IgD-negative memory B cell (primary cell): Measurements from ENCODE around the gene ITGA3. TPM values are rescaled to one million over a fixed set of nuclear protein-coding genes. Genes with fewer than 3 reads are reported as not detected.
A peak's percentile ranks its signal among the peaks of the same experiment; 100 is the strongest.
"Not testable (repeated sequence)": the region's sequence is repeated elsewhere in the genome, so short reads cannot be mapped to it uniquely, and the experiment has no call there.

Experiments
- H3K27ac Mint-ChIP-seq, 3 donors: one replicate each; pipeline ENCODE4 v1.8.0; 2020 to 2022; ENCODE audit warnings: mild to moderate bottlenecking in 3 of 3, mixed read lengths in 3 of 3, moderate library complexity in 1 of 3
- H3K27me3 Mint-ChIP-seq: one replicate; pipeline ENCODE4 v1.8.0; 2021; ENCODE audit warnings: mixed read lengths
- H3K36me3 Mint-ChIP-seq: one replicate; pipeline ENCODE4 v1.8.0; 2020; ENCODE audit warnings: mild to moderate bottlenecking, mixed read lengths
- H3K4me1 Mint-ChIP-seq, 3 donors: one replicate each; pipeline ENCODE4 v1.8.0; 2020 to 2022; ENCODE audit warnings: mixed read lengths in 3 of 3, mild to moderate bottlenecking in 1 of 3
- H3K4me3 Mint-ChIP-seq, 4 donors: one replicate each; pipeline ENCODE4 v1.8.0; 2020 to 2022; ENCODE audit warnings: mild to moderate bottlenecking in 4 of 4, mixed read lengths in 4 of 4, moderate library complexity in 3 of 4
- H3K9me3 Mint-ChIP-seq, 3 donors: one replicate each; pipeline ENCODE4 v1.8.0; 2020 to 2021; ENCODE audit warnings: mixed read lengths in 3 of 3, mild to moderate bottlenecking in 1 of 3
- polyA plus RNA-seq: library from polyadenylated mRNA; unstranded; fragments of 300-500 nt; fragmentation: Illumina TruSeq; gene quantifications from one replicate; pipeline ENCODE4 v1.2.3, GENCODE V29; 2021

Gene ITGA3
- polyA plus RNA-seq, 1 donor from 2014 or later = 4.0 TPM

DNA sequence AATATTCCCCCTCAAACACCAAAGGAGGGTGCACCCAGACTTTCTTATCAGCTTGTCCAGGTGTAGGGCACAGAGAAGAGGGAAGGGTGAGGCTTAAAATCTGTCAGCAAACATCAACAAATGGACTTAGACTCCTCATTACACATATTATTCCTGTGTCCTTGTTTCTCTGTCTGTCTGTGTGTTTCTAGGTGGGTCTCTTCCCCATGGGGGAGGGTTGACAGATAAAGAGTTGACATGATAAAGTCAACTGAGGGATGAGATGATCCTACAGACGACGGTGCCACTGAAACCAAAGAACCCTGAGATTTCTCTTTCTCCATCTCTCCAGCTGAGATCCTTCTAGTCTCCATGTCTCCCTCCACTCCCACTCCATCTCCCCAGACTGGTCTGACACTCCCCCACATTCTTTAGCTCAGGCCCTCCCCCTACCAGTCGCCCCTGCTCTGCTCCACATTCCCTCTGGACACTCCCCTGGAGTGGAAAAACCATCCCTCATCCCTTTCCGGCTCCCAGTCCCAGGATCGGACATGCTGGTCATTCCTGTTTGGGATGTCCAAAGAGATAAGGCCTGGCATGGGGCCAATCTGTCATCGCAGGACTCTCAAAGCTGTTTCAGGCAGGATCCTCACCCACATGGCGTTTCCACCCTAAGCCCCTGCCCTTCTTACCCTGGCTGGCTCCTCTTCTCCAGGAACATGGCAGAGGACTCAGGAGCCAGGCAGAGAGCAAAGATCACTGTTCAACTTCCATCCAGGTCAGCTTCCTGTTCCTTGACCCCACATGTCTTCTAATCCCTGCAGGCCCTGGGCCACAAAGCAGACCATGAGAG is 2.9 kb upstream of the ITGA3 start:
- Mint-ChIP-seq H3K4me3 (peak overlapping the region in 2 of 4 donors; percentile 22 to 90), H3K9me3 (no peaks in the 10 kb centered on the region), H3K27me3 (peaks cover 3% of the 10 kb centered on the region), H3K36me3 (no peaks in the 10 kb centered on the region), H3K27ac (peak overlapping the region in 1 of 3 donors; percentile 76), H3K4me1 (peaks cover 4 to 18% (median 15%) of the 10 kb centered on the region in 3 donors)

DNA sequence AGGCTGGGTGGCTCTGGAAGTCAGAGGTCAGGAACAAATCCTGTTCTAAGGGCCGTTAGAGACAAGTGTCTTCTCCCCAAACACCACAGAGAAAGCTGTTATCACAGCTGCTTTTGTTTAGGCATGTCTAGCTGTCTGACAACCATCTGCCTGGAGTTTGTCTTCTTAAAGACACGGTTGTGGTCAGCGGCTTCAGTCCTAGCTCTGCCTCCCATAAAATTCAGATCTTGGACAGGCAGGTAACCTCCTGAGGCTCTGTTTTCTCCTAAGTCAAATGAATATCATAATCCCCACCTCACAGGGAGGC is 2.3 kb upstream of the ITGA3 start:
- Mint-ChIP-seq H3K4me1 (peaks cover 8 to 20% (median 17%) of the 10 kb centered on the region in 3 donors), H3K36me3 (no peaks in the 10 kb centered on the region), H3K27ac (no peak overlapping the region), H3K9me3 (no peaks in the 10 kb centered on the region), H3K27me3 (peaks cover 3% of the 10 kb centered on the region), H3K4me3 (peak overlapping the region in 1 of 4 donors; percentile 90)

DNA sequence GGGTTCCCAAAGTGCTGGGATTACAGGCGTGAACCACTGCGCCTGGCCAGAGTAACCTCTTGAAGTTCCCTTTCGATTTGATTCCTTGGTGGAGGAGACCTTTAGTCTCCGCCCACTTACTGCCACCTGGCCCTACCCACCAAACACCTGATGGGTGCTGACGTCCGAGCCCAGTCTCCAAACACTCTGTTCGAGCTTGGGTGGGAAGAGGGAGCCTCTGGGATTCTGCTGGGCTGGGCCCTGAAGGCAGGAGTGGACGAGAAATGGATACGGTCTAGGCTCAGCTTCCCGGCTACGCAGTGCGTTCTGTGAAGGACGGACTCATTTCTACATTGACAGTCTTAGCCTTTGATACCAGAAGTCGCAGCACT is 870 bp upstream of the ITGA3 start:
- H3K36me3 Mint-ChIP-seq = no peaks in the 10 kb centered on the region
- H3K27ac Mint-ChIP-seq = peak overlapping the region in 2 of 3 donors; percentile 67 to 85
- no peaks in the 10 kb centered on the region for H3K27me3 Mint-ChIP-seq
- H3K4me1 Mint-ChIP-seq = peaks cover 8 to 21% (median 20%) of the 10 kb centered on the region in 3 donors
- H3K9me3 Mint-ChIP-seq = no peaks in the 10 kb centered on the region
- H3K4me3 Mint-ChIP-seq = peak overlapping the region; percentile 90 to 98 (median 93)

DNA sequence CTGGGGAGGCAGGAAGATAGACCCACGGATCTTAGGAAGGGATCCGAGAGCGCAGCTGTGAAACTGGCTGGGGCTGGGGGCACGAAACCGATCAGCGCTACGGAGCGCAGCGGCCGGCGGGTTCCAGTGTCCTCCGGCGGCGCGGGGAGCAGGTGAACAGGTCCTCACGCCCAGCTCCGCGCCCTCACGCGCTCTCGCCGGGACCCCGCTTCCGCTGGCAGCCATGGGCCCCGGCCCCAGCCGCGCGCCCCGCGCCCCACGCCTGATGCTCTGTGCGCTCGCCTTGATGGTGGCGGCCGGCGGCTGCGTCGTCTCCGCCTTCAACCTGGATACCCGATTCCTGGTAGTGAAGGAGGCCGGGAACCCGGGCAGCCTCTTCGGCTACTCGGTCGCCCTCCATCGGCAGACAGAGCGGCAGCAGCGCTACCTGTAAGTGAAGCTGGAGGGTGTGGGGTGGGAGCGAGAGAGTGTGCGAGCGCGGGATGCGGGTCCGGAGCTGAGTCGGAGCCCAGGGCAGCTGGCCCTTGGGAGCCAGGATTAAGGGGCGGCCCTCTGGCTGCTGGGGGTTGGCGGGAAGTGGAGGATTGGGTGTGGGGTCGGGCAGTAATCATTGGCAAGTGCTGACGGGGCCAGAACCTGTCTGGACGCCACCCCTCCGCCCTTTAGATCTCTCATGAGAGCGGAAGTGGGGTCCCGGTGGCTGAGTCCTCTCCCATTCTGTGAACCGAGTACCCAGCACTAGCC is 479 bp downstream of the ITGA3 start:
- H3K27ac Mint-ChIP-seq = peak overlapping the region in 1 of 3 donors; percentile 51
- no peaks in the 10 kb centered on the region for H3K27me3 Mint-ChIP-seq
- H3K4me1 Mint-ChIP-seq = peaks cover 8 to 21% (median 20%) of the 10 kb centered on the region in 3 donors
- H3K36me3 Mint-ChIP-seq = no peaks in the 10 kb centered on the region
- peak overlapping the region; percentile 90 to 98 (median 93) for H3K4me3 Mint-ChIP-seq
- no peaks in the 10 kb centered on the region for H3K9me3 Mint-ChIP-seq

DNA sequence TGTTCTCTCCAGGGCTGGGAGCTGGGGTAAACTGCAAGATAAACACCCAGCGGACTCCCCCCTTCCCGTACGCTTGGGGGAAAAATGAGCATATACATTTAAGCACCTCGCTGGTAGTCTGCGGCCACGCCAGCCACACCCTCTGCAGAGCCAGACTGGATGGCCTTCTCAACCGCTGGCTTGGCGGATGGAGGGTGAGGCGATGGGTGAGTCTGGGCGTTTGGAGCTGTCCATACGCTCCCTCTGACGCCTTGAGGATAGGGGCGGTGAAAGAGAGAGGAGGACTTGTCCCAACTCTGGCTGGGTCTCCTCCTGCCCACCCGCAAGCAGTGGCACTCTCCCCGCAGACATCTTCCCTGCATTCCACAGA is 1.0 kb downstream of the ITGA3 start:
- peak overlapping the region in 1 of 3 donors; percentile 51 for H3K27ac Mint-ChIP-seq
- H3K9me3 Mint-ChIP-seq = no peaks in the 10 kb centered on the region
- H3K4me3 Mint-ChIP-seq = peak overlapping the region; percentile 90 to 98 (median 93)
- peaks cover 2% of the 10 kb centered on the region for H3K36me3 Mint-ChIP-seq
- no peaks in the 10 kb centered on the region for H3K27me3 Mint-ChIP-seq
- peaks cover 8 to 20% (median 19%) of the 10 kb centered on the region in 3 donors for H3K4me1 Mint-ChIP-seq

DNA sequence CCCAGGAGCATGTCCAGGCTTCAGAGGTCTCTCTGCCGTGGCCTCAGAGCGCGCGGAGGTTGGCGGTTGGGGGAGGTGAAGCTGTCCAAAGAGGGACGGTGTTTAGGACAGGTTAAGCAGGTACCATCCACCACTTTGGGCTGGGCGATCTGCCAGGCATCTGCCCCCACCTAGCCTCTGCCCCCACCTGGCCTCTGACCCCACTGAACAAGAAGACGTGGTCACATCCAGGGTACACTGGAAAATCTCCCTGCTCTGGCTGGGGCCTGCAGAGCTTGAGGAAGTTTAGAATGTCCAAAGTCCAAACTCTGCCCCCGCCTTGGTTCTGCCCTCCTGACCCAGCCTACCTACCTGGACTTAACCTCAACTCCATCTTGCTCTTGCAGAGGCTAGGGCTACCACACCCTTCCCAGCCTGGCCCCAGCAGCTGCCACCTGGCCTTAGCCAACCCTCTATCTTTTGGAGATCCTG is 1.6 kb downstream of the ITGA3 start:
- peak overlapping the region in 2 of 3 donors; percentile 31 to 62 for H3K27ac Mint-ChIP-seq
- H3K9me3 Mint-ChIP-seq = no peaks in the 10 kb centered on the region
- H3K4me3 Mint-ChIP-seq = peak overlapping the region; percentile 90 to 98 (median 93)
- H3K4me1 Mint-ChIP-seq = peaks cover 8 to 20% (median 19%) of the 10 kb centered on the region in 3 donors
- H3K36me3 Mint-ChIP-seq = peaks cover 2% of the 10 kb centered on the region
- no peaks in the 10 kb centered on the region for H3K27me3 Mint-ChIP-seq

DNA sequence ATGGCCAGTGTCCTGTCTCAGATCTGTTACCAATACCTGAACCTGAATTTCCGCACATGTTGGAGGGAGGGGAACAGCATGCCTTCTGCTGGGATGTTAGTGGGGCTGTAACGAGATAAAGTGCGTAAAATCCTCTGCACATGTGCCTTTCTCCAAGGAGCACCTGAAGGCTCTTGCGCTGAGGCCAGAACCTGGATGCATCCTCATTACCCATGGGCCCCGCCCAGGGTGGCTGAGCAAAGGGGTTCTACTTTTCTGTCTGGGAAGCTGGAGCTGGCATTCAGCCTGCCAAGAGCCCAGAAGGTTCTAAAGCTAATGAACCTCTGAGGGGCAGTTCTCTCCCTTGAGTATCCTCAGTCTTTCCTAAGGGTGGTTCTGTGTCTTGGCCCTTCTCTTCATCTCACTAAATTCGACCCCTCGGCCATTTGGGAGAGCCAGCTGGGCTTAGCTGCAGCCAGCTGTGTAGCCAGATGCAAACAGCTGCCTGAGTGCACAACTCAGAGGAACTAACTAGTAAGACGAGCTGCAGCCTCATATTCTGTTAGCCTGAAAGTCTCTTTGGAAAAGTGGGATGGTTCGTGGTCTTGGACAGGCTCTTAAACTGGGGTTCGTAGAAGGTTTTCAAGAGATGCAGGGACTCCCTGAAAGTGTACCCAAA is 2.5 kb downstream of the ITGA3 start:
- Mint-ChIP-seq H3K9me3 (no peaks in the 10 kb centered on the region), H3K4me3 (peak overlapping the region in 3 of 4 donors; percentile 28 to 90 (median 67)), H3K27me3 (no peaks in the 10 kb centered on the region), H3K27ac (no peak overlapping the region), H3K4me1 (peaks cover 8 to 20% (median 19%) of the 10 kb centered on the region in 3 donors), H3K36me3 (peaks cover 4% of the 10 kb centered on the region)

DNA sequence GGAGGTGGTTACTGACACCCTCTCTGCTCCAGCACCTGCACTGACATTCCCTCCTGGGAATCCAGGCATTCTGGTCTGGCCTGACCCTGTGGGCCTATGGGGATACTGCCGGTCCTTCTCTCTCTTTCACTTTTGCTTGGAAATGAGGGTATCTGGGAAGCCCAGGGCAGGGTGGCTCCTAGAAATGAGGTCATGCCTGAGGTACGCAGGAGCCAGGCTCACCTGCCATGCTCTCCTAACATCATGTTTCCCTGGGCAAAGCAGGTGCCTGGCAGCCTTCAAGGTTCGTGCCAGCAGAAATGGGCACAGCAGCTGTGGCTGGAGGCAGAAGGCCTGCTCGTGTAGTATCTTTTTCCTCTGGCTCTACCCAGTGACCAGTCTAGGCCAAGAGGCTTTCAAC is 3.3 kb downstream of the ITGA3 start:
- Mint-ChIP-seq H3K27ac (no peak overlapping the region), H3K36me3 (peaks cover 4% of the 10 kb centered on the region)

DNA sequence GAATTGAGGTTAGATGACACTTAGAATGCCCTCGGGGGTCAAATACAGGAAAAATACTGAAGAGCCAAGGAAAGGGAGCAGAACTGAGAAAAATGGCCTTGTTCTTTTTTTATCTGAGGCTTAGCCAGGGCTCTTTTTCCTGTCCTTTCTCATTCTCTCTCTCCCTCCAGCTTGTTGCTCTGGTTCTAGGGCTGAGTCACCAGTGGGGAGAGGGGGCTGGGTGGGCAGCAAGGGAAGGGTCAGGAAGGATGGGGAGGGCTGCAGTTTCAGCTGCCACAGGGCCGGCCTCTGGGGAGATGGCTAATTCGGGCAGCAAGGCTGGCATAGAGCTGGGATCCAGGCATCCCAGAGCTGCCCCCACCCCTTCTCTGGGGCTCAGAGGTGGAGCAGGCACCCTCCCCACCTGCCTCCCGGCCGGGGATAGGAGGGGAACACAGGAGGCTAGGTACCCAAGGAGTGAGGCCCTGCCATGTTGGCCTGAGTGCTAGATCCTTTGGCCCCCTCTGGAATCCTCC is 3.9 kb downstream of the ITGA3 start:
- H3K36me3 Mint-ChIP-seq = peaks cover 4% of the 10 kb centered on the region
- H3K9me3 Mint-ChIP-seq = no peaks in the 10 kb centered on the region
- no peaks in the 10 kb centered on the region for H3K27me3 Mint-ChIP-seq
- no peak overlapping the region for H3K27ac Mint-ChIP-seq
- H3K4me3 Mint-ChIP-seq = no peak overlapping the region
- H3K4me1 Mint-ChIP-seq = peaks cover 8 to 20% (median 19%) of the 10 kb centered on the region in 3 donors

More for the DNA sequence above, 3.3 kb downstream of the ITGA3 start:
- Mint-ChIP-seq H3K4me1 (peaks cover 8 to 20% (median 19%) of the 10 kb centered on the region in 3 donors), H3K9me3 (no peaks in the 10 kb centered on the region), H3K4me3 (peak overlapping the region in 1 of 4 donors; percentile 90), H3K27me3 (no peaks in the 10 kb centered on the region)

DNA sequence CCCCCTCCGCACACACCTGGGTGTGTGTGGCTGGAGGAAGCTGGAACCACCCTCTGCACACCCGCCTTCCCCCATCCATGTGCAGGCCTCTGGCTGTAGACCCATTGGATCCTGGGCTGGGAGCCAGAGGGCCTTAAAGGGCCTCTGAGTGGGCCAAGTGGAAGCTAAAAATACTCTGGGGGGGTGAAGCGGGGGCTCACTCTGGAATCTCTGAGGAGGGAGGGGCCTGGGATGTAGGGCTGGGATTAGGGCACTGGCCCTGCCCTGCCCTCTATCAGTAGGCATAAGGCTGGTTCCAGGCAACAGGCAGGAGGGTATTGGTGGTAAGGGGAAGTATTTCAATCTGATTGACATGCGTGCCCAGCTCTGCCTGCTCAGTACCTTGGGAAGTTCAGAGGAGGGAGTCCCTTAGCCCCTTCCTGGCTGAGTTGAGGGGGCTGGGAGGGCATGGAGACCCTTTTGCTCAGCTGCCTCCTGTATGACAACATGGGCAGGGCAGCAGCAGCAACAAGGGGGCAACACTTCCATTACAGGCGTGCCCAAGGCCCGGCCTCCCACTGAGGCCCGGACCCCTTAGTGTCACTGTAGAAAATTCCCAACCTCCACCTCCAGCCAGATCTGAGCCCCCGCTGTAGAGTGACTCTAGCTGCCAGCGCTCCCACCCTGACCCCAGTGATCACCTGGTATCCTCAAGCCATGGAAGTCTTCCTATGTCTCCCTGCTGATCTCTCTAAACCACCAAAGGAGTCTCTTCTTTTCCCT is 5.2 kb downstream of the ITGA3 start:
- H3K4me1 Mint-ChIP-seq = peaks cover 8 to 17% (median 15%) of the 10 kb centered on the region in 3 donors
- no peaks in the 10 kb centered on the region for H3K9me3 Mint-ChIP-seq
- no peak overlapping the region for H3K4me3 Mint-ChIP-seq
- H3K27ac Mint-ChIP-seq = no peak overlapping the region
- peaks cover 4% of the 10 kb centered on the region for H3K36me3 Mint-ChIP-seq
- no peaks in the 10 kb centered on the region for H3K27me3 Mint-ChIP-seq

DNA sequence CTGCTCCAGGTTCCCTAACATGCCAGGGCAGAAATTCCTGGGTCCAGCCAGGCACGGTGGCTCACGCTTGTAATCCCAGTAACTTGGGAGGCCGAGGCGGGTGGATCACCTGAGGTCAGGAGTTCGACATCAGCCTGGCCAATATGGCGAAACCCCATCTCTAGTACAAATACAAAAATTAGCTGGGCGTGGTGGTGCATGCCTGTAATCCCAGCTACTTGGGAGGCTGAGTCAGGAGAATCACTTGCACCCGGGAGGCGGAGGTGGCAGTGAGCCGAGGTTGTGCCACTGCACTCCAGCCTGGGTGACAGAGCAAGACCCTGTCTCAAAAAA is 5.8 kb downstream of the ITGA3 start:
- H3K27ac Mint-ChIP-seq, H3K36me3 Mint-ChIP-seq, H3K27me3 Mint-ChIP-seq, H3K4me3 Mint-ChIP-seq, H3K9me3 Mint-ChIP-seq: not testable (repeated sequence)
- peaks cover 8 to 17% (median 15%) of the 10 kb centered on the region in 3 donors for H3K4me1 Mint-ChIP-seq

DNA sequence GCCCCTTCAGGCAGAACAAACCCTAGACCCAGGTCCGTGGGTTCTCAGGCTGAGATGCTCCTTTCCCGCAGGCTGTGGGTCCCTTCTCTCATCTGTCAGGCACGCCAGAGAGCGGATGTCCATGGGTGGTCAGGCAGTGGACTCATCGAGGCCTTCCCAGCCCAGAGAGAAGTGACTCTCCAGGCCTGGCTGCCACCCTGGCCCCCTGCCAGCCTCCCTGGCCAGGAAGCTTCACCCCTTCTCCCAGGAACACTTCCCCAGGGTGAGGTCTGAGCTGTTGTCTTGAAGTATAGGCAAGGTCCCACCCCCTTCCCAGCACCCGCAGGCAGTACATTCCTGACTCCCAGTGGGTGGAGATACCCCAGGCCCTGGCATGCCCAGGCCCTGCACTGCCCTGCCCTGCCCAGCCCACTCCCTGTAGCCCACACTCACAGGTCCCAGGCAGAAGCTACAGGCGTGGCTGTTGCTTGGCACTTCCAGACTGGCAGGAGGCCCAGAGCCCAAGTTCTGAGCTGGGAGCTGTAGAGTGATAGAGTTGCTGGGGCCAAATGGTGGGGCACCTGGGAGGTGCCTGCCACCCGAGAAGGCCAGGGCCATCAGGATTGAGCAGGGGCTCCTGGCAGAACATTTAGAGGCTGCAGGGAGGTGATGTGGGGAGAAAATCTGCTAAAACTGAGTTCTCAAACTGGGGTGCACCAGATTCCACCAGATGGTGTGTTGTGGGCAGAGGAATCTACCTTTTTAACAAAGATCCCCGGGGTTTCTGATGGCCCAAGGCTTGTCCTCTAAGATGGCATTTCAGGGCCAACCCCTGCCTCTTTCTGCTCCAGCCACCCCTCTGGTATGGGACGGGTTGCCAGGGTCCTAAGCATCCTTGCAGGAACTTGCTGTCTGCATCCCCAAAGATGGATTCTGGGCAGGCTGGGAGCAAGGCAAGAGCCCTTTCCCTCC is 6.7 kb downstream of the ITGA3 start:
- Mint-ChIP-seq H3K4me3 (no peak overlapping the region), H3K27ac (no peak overlapping the region), H3K36me3 (peaks cover 4% of the 10 kb centered on the region), H3K4me1 (peaks cover 8 to 12% (median 9%) of the 10 kb centered on the region in 3 donors), H3K9me3 (no peaks in the 10 kb centered on the region), H3K27me3 (no peaks in the 10 kb centered on the region)

DNA sequence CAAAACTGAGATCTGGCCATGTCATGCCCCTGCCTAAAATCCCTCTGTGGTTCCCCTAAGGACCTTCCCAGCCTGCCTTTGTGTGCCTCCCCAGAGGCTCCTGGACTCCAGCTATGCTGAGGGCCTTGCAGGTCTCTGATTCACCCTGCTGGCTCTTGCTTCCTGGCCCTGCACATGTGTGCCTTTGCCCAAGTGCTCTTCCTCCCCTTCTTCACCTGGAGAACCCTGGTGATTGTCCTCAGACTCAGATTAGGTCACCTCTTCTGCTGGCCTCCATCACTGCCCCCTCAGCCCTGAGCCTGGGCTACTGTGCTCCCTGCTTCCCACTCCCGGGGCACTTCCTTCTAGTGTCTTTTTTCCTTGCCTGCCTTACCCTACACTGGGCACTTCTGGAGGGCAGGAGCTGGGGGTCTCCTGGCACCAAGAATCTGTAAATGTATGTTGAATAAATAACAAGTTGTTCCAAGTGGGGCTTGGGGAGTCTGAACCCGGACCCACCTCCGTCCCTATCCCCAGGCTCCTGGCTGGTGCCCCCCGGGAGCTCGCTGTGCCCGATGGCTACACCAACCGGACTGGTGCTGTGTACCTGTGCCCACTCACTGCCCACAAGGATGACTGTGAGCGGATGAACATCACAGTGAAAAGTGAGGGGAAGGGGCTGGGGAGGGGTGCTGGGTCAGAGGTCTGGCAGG is 7.8 kb downstream of the ITGA3 start:
- Mint-ChIP-seq H3K36me3 (peaks cover 7% of the 10 kb centered on the region), H3K9me3 (no peaks in the 10 kb centered on the region), H3K4me3 (peak overlapping the region in 2 of 4 donors; percentile 13 to 38), H3K27ac (no peak overlapping the region), H3K4me1 (peaks cover 0 to 7% (median 2%) of the 10 kb centered on the region in 3 donors), H3K27me3 (no peaks in the 10 kb centered on the region)
